ENCODE data around the gene MARVELD1.

MARVELD1 gene

GRCh38 chr10:97760461-97761257, 47.1 kb downstream of the MARVELD1 start:
- Histone ChIP-seq H3K9me3 (ENCODE audit: control insufficient read depth in 1 of 2, low read length in 2 of 2) (no peaks in the 10 kb centered on the region), H3K36me3 (ENCODE audit: control insufficient read depth in 1 of 2, insufficient read depth in 2 of 2, low read length in 2 of 2) (peaks cover 15 to 49% of the 10 kb centered on the region in 2 donors), H3K27ac (ENCODE audit: low read length) (no peak overlapping the region), H3K27me3 (ENCODE audit: low read depth, low read length) (no peaks in the 10 kb centered on the region), H3K4me1 (ENCODE audit: control insufficient read depth in 1 of 2, insufficient read depth in 2 of 2, low read length in 2 of 2) (no peaks in the 10 kb centered on the region), H3K4me3 (ENCODE audit: low read depth in 1 of 2, low read length in 2 of 2) (no peak overlapping the region)

GRCh38 chr10:97761331-97761865, 47.9 kb downstream of the MARVELD1 start:
- no peaks in the 10 kb centered on the region for H3K4me1 ChIP-seq (ENCODE audit: control insufficient read depth in 1 of 2, insufficient read depth in 2 of 2, low read length in 2 of 2)
- H3K9me3 ChIP-seq (ENCODE audit: control insufficient read depth in 1 of 2, low read length in 2 of 2): no peaks in the 10 kb centered on the region
- H3K4me3 ChIP-seq (ENCODE audit: low read depth in 1 of 2, low read length in 2 of 2): no peak overlapping the region
- no peak overlapping the region for H3K27ac ChIP-seq (ENCODE audit: low read length)
- H3K27me3 ChIP-seq (ENCODE audit: low read depth, low read length): no peaks in the 10 kb centered on the region
- peaks cover 15 to 44% of the 10 kb centered on the region in 2 donors for H3K36me3 ChIP-seq (ENCODE audit: control insufficient read depth in 1 of 2, insufficient read depth in 2 of 2, low read length in 2 of 2)

DNA sequence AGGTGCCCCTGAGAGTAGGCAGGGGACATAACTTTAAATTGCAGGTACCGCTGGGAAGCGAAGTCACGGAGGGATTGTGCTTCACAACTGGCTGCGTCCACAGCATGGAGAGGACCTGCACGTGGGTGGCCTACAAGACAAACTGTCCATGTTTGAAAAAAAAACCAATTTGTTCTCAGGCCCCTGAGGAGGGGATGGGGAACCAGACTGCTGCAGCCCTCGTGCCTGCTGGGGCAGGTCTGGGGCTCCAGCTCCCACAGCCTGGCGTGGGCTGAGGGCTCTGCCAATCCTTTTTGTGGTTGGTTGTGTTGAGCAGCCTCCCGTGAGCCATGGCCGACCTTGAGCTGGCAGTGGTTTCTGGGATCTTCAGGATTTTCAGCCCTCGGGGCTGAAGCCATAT, 48.5 kb downstream of the MARVELD1 start:
- Histone ChIP-seq H3K9me3 (ENCODE audit: control insufficient read depth in 1 of 2, low read length in 2 of 2) (no peaks in the 10 kb centered on the region), H3K4me3 (ENCODE audit: low read depth in 1 of 2, low read length in 2 of 2) (no peak overlapping the region), H3K27ac (ENCODE audit: low read length) (no peak overlapping the region), H3K36me3 (ENCODE audit: control insufficient read depth in 1 of 2, insufficient read depth in 2 of 2, low read length in 2 of 2) (peaks cover 15 to 37% of the 10 kb centered on the region in 2 donors), H3K27me3 (ENCODE audit: low read depth, low read length) (no peaks in the 10 kb centered on the region), H3K4me1 (ENCODE audit: control insufficient read depth in 1 of 2, insufficient read depth in 2 of 2, low read length in 2 of 2) (no peaks in the 10 kb centered on the region)

GRCh38 chr10:97762816-97763215, 49.3 kb downstream of the MARVELD1 start:
- Histone ChIP-seq H3K27me3 (ENCODE audit: low read depth, low read length) (no peaks in the 10 kb centered on the region), H3K4me1 (ENCODE audit: control insufficient read depth in 1 of 2, insufficient read depth in 2 of 2, low read length in 2 of 2) (no peaks in the 10 kb centered on the region), H3K27ac (ENCODE audit: low read length) (no peak overlapping the region), H3K9me3 (ENCODE audit: control insufficient read depth in 1 of 2, low read length in 2 of 2) (no peaks in the 10 kb centered on the region), H3K36me3 (ENCODE audit: control insufficient read depth in 1 of 2, insufficient read depth in 2 of 2, low read length in 2 of 2) (peaks cover 10 to 30% of the 10 kb centered on the region in 2 donors), H3K4me3 (ENCODE audit: low read depth in 1 of 2, low read length in 2 of 2) (no peak overlapping the region)

DNA sequence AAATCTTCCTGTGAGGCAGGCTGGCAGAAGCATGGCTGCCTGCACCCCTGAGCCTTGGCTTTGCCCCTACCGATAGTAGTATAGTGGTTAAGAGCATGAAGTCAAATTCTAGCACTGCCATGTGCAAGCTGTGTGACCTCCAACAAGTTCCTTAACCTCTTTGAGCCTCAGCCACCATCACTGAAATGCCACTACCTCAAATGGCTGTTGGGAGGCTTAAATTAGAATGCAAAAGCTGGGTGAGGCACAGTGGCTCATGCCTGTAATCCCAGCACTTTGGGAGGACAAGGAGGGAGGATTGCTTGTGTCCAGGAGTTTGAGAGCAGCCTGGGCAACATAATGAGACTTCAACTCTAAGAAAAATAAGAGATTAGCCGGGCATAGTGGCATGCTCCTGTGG, 49.9 kb downstream of the MARVELD1 start:
- H3K27ac ChIP-seq (ENCODE audit: low read length): no peak overlapping the region
- H3K9me3 ChIP-seq (ENCODE audit: control insufficient read depth in 1 of 2, low read length in 2 of 2): no peaks in the 10 kb centered on the region
- no peaks in the 10 kb centered on the region for H3K4me1 ChIP-seq (ENCODE audit: control insufficient read depth in 1 of 2, insufficient read depth in 2 of 2, low read length in 2 of 2)
- H3K4me3 ChIP-seq (ENCODE audit: low read depth in 1 of 2, low read length in 2 of 2): no peak overlapping the region
- peaks cover 10 to 29% of the 10 kb centered on the region in 2 donors for H3K36me3 ChIP-seq (ENCODE audit: control insufficient read depth in 1 of 2, insufficient read depth in 2 of 2, low read length in 2 of 2)
- H3K27me3 ChIP-seq (ENCODE audit: low read depth, low read length): no peaks in the 10 kb centered on the region

GRCh38 chr10:97763947-97764346, 50.4 kb downstream of the MARVELD1 start:
- no peak overlapping the region for H3K4me3 ChIP-seq (ENCODE audit: low read depth in 1 of 2, low read length in 2 of 2)
- H3K9me3 ChIP-seq (ENCODE audit: control insufficient read depth in 1 of 2, low read length in 2 of 2): no peaks in the 10 kb centered on the region
- H3K27me3 ChIP-seq (ENCODE audit: low read depth, low read length): no peaks in the 10 kb centered on the region
- no peak overlapping the region for H3K27ac ChIP-seq (ENCODE audit: low read length)
- H3K36me3 ChIP-seq (ENCODE audit: control insufficient read depth in 1 of 2, insufficient read depth in 2 of 2, low read length in 2 of 2): peaks cover 10 to 28% of the 10 kb centered on the region in 2 donors
- no peaks in the 10 kb centered on the region for H3K4me1 ChIP-seq (ENCODE audit: control insufficient read depth in 1 of 2, insufficient read depth in 2 of 2, low read length in 2 of 2)

- Histone ChIP-seq H3K4me3 (ENCODE audit: low read depth in 1 of 2, low read length in 2 of 2) (no peak overlapping the region), H3K27me3 (ENCODE audit: low read depth, low read length) (no peaks in the 10 kb centered on the region), H3K27ac (ENCODE audit: low read length) (no peak overlapping the region), H3K36me3 (ENCODE audit: control insufficient read depth in 1 of 2, insufficient read depth in 2 of 2, low read length in 2 of 2) (peaks cover 7 to 22% of the 10 kb centered on the region in 2 donors), H3K4me1 (ENCODE audit: control insufficient read depth in 1 of 2, insufficient read depth in 2 of 2, low read length in 2 of 2) (no peaks in the 10 kb centered on the region), H3K9me3 (ENCODE audit: control insufficient read depth in 1 of 2, low read length in 2 of 2) (no peaks in the 10 kb centered on the region)
These were observed 51.0 kb downstream of the MARVELD1 start for GRCh38 chr10:97764519-97764931.

DNA sequence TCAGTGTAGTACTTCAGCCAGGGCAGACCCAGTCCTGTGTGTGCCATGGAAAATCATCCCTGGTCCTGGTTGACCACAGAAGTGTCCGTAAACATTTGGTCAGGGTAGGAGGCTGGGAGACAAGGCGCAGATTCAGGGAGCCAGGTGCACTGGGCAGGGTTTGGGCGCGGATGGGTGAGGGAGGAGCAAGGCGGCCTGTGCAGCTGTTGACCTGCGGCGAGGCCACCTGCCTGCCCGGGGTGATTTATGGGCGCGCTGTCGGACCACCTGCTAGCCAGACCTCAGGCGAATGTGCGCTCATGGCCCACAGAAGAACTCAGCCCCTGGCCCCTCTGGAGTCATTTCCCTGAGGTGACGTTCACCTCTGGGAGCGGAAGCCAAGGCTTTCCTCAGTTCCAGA, 51.7 kb downstream of the MARVELD1 start:
- Histone ChIP-seq H3K4me1 (ENCODE audit: control insufficient read depth in 1 of 2, insufficient read depth in 2 of 2, low read length in 2 of 2) (no peaks in the 10 kb centered on the region), H3K27ac (ENCODE audit: low read length) (no peak overlapping the region), H3K4me3 (ENCODE audit: low read depth in 1 of 2, low read length in 2 of 2) (no peak overlapping the region)

GRCh38 chr10:97766106-97766810, 52.7 kb downstream of the MARVELD1 start:
- no peak overlapping the region for H3K4me3 ChIP-seq (ENCODE audit: low read depth in 1 of 2, low read length in 2 of 2)

More for the DNA sequence above, 51.7 kb downstream of the MARVELD1 start:
- no peaks in the 10 kb centered on the region for H3K9me3 ChIP-seq (ENCODE audit: control insufficient read depth in 1 of 2, low read length in 2 of 2)
- peaks cover under 1% of the 10 kb centered on the region for H3K27me3 ChIP-seq (ENCODE audit: low read depth, low read length)
- peaks cover 2 to 16% of the 10 kb centered on the region in 2 donors for H3K36me3 ChIP-seq (ENCODE audit: control insufficient read depth in 1 of 2, insufficient read depth in 2 of 2, low read length in 2 of 2)

DNA sequence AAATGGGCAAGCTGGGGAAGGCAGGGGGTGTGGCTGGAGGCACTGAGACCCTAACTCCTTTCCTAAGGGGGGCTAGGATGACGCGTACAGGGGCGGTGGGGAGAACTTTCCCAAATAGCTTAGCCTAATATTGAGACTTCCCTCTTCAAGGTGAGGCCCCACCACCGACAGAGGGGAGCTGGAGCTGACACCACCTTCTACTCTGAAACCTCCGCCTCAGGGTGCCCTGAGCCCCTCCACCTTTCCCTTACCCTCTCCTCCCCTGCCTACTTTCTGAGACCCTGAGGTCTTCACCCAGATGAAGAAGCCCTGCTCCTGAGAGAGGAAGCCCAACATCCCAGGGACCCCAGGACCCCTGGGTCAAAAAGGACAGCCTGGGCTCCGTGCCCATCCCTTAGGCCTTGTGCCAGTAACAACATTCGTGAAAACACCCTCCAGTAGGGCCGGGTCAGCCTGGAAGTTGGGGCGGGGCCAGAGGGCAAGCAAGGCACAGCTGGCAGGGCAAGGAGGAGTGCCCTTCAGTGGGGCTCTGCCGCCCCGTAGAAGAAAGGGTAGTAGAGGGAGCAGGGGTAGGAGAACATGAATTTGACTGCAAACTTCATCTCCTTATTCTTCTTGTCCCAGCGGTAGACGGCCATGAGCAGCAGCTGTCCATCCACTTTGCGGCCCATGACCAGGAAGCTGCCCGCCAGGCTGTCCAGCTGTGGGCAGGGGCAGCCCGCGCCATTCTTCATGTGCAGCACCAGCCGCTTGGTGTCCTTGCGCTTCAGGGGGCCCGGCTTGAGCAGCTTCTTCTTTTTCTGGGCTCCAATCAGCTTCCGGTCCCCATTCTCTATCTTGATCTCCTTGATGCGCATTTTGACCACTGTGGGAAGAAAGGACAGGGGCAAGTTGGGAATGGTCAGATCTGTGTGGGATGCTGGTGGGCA, 53.7 kb downstream of the MARVELD1 start:
- H3K9me3 ChIP-seq (ENCODE audit: control insufficient read depth in 1 of 2, low read length in 2 of 2): no peaks in the 10 kb centered on the region
- H3K36me3 ChIP-seq (ENCODE audit: control insufficient read depth in 1 of 2, insufficient read depth in 2 of 2, low read length in 2 of 2): peaks cover 0 to 2% of the 10 kb centered on the region in 2 donors
- H3K27me3 ChIP-seq (ENCODE audit: low read depth, low read length): peaks cover 10% of the 10 kb centered on the region
- no peak overlapping the region for H3K4me3 ChIP-seq (ENCODE audit: low read depth in 1 of 2, low read length in 2 of 2)
- peaks cover 0 to 13% of the 10 kb centered on the region in 2 donors for H3K4me1 ChIP-seq (ENCODE audit: control insufficient read depth in 1 of 2, insufficient read depth in 2 of 2, low read length in 2 of 2)
- no peak overlapping the region for H3K27ac ChIP-seq (ENCODE audit: low read length)

More at GRCh38 chr10:97766106-97766810, 52.7 kb downstream of the MARVELD1 start:
- H3K27me3 ChIP-seq (ENCODE audit: low read depth, low read length): peaks cover 9% of the 10 kb centered on the region
- H3K27ac ChIP-seq (ENCODE audit: low read length): no peak overlapping the region
- peaks cover 0 to 11% of the 10 kb centered on the region in 2 donors for H3K36me3 ChIP-seq (ENCODE audit: control insufficient read depth in 1 of 2, insufficient read depth in 2 of 2, low read length in 2 of 2)
- H3K4me1 ChIP-seq (ENCODE audit: control insufficient read depth in 1 of 2, insufficient read depth in 2 of 2, low read length in 2 of 2): peaks cover 0 to 6% of the 10 kb centered on the region in 2 donors
- no peaks in the 10 kb centered on the region for H3K9me3 ChIP-seq (ENCODE audit: control insufficient read depth in 1 of 2, low read length in 2 of 2)
